ENCODE data around the gene CAPN15.
"Not testable (repeated sequence)": the region's sequence is repeated elsewhere in the genome, so short reads cannot be mapped to it uniquely, and the experiment has no call there.

The CAPN15 gene

DNA sequence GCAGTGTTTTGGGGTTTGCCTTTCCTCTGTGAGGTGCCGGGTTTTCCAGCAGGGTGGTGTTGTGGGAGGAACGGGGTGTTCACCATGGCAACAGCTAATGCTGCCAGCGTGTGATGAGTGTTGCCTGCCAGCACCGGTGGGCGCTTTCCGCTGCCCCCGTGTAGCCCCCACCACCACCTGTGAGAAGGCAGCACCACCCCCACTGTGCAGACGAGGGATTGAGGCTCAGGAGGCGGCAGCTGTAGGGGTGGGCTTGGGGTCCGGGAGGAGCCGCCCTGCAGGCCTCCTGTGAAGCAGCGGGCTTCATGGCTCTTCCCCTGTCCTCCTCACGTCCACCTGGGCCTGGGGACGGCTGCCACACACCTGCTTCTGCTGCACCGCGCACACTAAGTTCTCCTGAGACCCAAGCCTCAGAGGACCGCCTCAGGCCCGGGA is 67.6 kb downstream of the CAPN15 start:
- H3F3A ChIP-seq (ENCODE audit: low read depth): no peaks in the 10 kb centered on the region
- no peak overlapping the region for H3K9ac ChIP-seq (ENCODE audit: low read depth, low read length, poor library complexity, severe bottlenecking)
- H3K4me3 ChIP-seq (ENCODE audit: low read length, poor library complexity, severe bottlenecking): no peak overlapping the region
- H2AFZ ChIP-seq (ENCODE audit: low read length): no peak overlapping the region
- no peaks in the 10 kb centered on the region; the same call in 1 of the 2 replicates for H3K36me3 ChIP-seq (ENCODE audit: insufficient read depth, low read length)
- H3K9me2 ChIP-seq (replicated peaks; ENCODE audit: low read depth, low read length): no peaks in the 10 kb centered on the region
- TF ChIP-seq EZH2phosphoT487 (IDR thresholded peaks at IDR 0.05; ENCODE audit: borderline replicate concordance): no peak
- no peak for TF ChIP-seq CTCF (conservative IDR thresholded peaks at IDR 0.05; ENCODE audit: low read length)
- H3K9me3 ChIP-seq (ENCODE audit: insufficient read depth, low read depth, low read length): no peaks in the 10 kb centered on the region
- H4K20me1 ChIP-seq (ENCODE audit: insufficient read depth, low read length, poor library complexity, severe bottlenecking): peaks cover 6% of the 10 kb centered on the region
- peaks cover 54% of the 10 kb centered on the region; the same call in 1 of the 2 replicates for H3K79me2 ChIP-seq (ENCODE audit: insufficient read depth, low read length)
- H3K4me1 ChIP-seq (ENCODE audit: insufficient read depth, low read length, poor library complexity, severe bottlenecking): peaks cover 25% of the 10 kb centered on the region
- H3K4me2 ChIP-seq (ENCODE audit: low read depth, low read length, poor library complexity, severe bottlenecking): no peak overlapping the region
- H3K27me3 ChIP-seq (ENCODE audit: insufficient read depth, low read length, poor library complexity, severe bottlenecking): no peaks in the 10 kb centered on the region

DNA sequence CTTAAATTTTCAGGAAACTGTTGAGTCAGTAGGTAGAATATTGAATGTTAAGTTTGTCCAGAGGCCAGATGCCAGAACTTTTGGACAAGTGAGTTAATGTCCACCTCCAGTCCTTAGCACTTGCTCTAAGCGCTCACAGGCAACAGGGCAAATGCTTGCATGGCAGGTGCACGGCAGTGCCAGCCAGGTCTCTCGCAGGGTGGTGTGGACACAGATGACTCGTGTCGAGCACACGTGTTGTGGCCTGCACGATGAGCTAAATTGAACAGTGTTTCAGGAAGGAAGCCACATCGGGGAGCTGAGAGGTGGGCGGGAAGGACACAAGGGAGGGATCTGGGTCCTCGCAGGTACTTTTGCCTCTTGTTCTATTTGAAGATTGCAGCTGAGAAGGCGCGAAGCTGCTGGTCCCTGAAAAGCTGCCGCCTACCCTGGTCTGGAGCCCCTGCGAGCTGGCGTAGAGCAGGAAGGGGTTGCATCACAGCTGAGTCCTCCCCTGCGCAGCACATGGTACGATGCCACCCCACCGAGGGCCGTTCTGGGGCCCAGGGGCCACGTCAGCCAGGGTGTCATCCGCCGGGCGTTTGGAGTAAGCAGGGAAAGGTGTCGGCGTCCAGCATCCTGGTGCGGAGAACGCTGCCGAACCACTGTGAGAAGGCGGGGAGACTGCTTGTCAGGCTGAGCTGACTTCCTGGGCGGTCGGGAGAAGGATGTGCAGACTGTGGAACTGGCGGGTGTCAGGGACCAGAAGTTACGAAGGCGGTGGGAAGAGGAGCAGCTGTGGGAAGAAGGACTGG is 68.6 kb downstream of the CAPN15 start:
- TF ChIP-seq CTCF (conservative IDR thresholded peaks at IDR 0.05; ENCODE audit: low read length) (no peak), EZH2phosphoT487 (IDR thresholded peaks at IDR 0.05; ENCODE audit: borderline replicate concordance) (no peak)
- Histone ChIP-seq H4K20me1 (ENCODE audit: insufficient read depth, low read length, poor library complexity, severe bottlenecking) (no peaks in the 10 kb centered on the region), H3K4me3 (ENCODE audit: low read length, poor library complexity, severe bottlenecking) (no peak overlapping the region), H3K4me2 (ENCODE audit: low read depth, low read length, poor library complexity, severe bottlenecking) (no peak overlapping the region), H3K9me3 (ENCODE audit: insufficient read depth, low read depth, low read length) (no peaks in the 10 kb centered on the region), H3K9ac (ENCODE audit: low read depth, low read length, poor library complexity, severe bottlenecking) (no peak overlapping the region), H3K9me2 (replicated peaks; ENCODE audit: low read depth, low read length) (no peaks in the 10 kb centered on the region), H3K79me2 (ENCODE audit: insufficient read depth, low read length) (peaks cover 44% of the 10 kb centered on the region; the same call in 1 of the 2 replicates), H2AFZ (ENCODE audit: low read length) (no peak overlapping the region), H3F3A (ENCODE audit: low read depth) (no peaks in the 10 kb centered on the region), H3K36me3 (ENCODE audit: insufficient read depth, low read length) (no peaks in the 10 kb centered on the region; the same call in 1 of the 2 replicates), H3K27me3 (ENCODE audit: insufficient read depth, low read length, poor library complexity, severe bottlenecking) (no peaks in the 10 kb centered on the region), H3K4me1 (ENCODE audit: insufficient read depth, low read length, poor library complexity, severe bottlenecking) (peaks cover 18% of the 10 kb centered on the region)

- H3K27me3 ChIP-seq (ENCODE audit: insufficient read depth, low read length, poor library complexity, severe bottlenecking): no peaks in the 10 kb centered on the region
- peaks cover 18% of the 10 kb centered on the region for H3K4me1 ChIP-seq (ENCODE audit: insufficient read depth, low read length, poor library complexity, severe bottlenecking)
- no peak overlapping the region for H3K9ac ChIP-seq (ENCODE audit: low read depth, low read length, poor library complexity, severe bottlenecking)
- peaks cover 40% of the 10 kb centered on the region; the same call in 1 of the 2 replicates for H3K79me2 ChIP-seq (ENCODE audit: insufficient read depth, low read length)
- H3K4me2 ChIP-seq (ENCODE audit: low read depth, low read length, poor library complexity, severe bottlenecking): no peak overlapping the region
- no peaks in the 10 kb centered on the region for H3K9me3 ChIP-seq (ENCODE audit: insufficient read depth, low read depth, low read length)
- no peaks in the 10 kb centered on the region; the same call in 1 of the 2 replicates for H3K36me3 ChIP-seq (ENCODE audit: insufficient read depth, low read length)
- no peaks in the 10 kb centered on the region for H4K20me1 ChIP-seq (ENCODE audit: insufficient read depth, low read length, poor library complexity, severe bottlenecking)
- no peaks in the 10 kb centered on the region for H3K9me2 ChIP-seq (replicated peaks; ENCODE audit: low read depth, low read length)
- TF ChIP-seq CTCF (conservative IDR thresholded peaks at IDR 0.05; ENCODE audit: low read length): no peak
- no peak for TF ChIP-seq EZH2phosphoT487 (IDR thresholded peaks at IDR 0.05; ENCODE audit: borderline replicate concordance)
- H2AFZ ChIP-seq (ENCODE audit: low read length): no peak overlapping the region
- H3K4me3 ChIP-seq (ENCODE audit: low read length, poor library complexity, severe bottlenecking): no peak overlapping the region
- H3F3A ChIP-seq (ENCODE audit: low read depth): no peaks in the 10 kb centered on the region
These were observed 69.2 kb downstream of the CAPN15 start for GRCh38 chr16:596736-597060.

DNA sequence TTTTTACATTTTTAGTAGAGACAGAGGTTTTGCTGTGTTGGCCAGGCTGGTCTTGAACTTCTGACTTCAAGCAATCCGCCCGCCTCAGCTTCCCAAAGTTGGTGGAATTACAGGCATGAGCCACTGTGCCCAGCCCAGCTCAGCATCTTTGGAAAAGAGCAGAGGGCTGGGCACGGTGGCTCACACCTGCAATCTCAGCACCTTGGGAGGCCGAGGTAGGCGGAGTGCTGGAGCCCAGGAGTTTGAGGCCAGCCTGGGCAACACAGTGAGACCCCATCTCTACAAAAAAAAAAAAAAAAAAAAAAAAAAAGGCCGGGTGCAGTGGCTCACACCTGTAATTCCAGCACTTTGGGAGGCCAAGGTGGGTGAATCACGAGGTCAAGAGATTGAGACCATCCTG is 70.1 kb downstream of the CAPN15 start:
- H3K36me3 ChIP-seq (ENCODE audit: insufficient read depth, low read length); H3F3A ChIP-seq (ENCODE audit: low read depth); H3K4me3 ChIP-seq (ENCODE audit: low read length, poor library complexity, severe bottlenecking); H3K27me3 ChIP-seq (ENCODE audit: insufficient read depth, low read length, poor library complexity, severe bottlenecking); H3K9me3 ChIP-seq (ENCODE audit: insufficient read depth, low read depth, low read length); H2AFZ ChIP-seq (ENCODE audit: low read length); H3K4me1 ChIP-seq (ENCODE audit: insufficient read depth, low read length, poor library complexity, severe bottlenecking); H3K4me2 ChIP-seq (ENCODE audit: low read depth, low read length, poor library complexity, severe bottlenecking); H4K20me1 ChIP-seq (ENCODE audit: insufficient read depth, low read length, poor library complexity, severe bottlenecking); H3K9me2 ChIP-seq (replicated peaks; ENCODE audit: low read depth, low read length); H3K9ac ChIP-seq (ENCODE audit: low read depth, low read length, poor library complexity, severe bottlenecking): not testable (repeated sequence)
- H3K79me2 ChIP-seq (ENCODE audit: insufficient read depth, low read length): peaks cover 32% of the 10 kb centered on the region; the same call in 1 of the 2 replicates

All from Loucy (cell line).